ENCODE results near the gene GXYLT2. TPM values are rescaled to one million over a fixed set of nuclear protein-coding genes. Genes with fewer than 3 reads are reported as not detected.

GXYLT2 gene
- total RNA-seq, 6 donors from 2014 or later, result 3.3 to 10.0 (median 5.9) TPM

GRCh38 chr3:72969766-72970165 lies 81.9 kb downstream of the GXYLT2 start:
- no peak overlapping the region for H3K27ac ChIP-seq
- no peak for TF ChIP-seq POLR2A (IDR thresholded peaks at IDR 0.05)
- no peak for TF ChIP-seq EP300 (IDR thresholded peaks at IDR 0.05)
- WGBS, 2 donors, result 94% methylated on average over 3 of the region's 3 CpGs
- peaks cover 0 to 3% (median 0%) of the 10 kb centered on the region in 4 donors for H3K4me1 ChIP-seq
- H3K36me3 ChIP-seq, result no peaks in the 10 kb centered on the region
- H3K4me3 ChIP-seq, result no peak overlapping the region
- H3K9me3 ChIP-seq, result no peaks in the 10 kb centered on the region
- DNase-seq (no peak), ATAC-seq (ENCODE audit: low FRiP score in 2 of 2) (no peak)
- H3K27me3 ChIP-seq, result no peaks in the 10 kb centered on the region

GRCh38 chr3:72970942-72971341 lies 83.1 kb downstream of the GXYLT2 start:
- no peak overlapping the region for H3K4me3 ChIP-seq
- WGBS, 2 donors, result 85 to 91% methylated on average over 2 of the region's 2 CpGs
- H3K27me3 ChIP-seq, result no peaks in the 10 kb centered on the region
- TF ChIP-seq POLR2AphosphoS5 (IDR thresholded peaks at IDR 0.05), result no peak
- no peak for TF ChIP-seq EP300 (IDR thresholded peaks at IDR 0.05)
- no peak for TF ChIP-seq CTCF (IDR thresholded peaks at IDR 0.05)
- DNase-seq, result no peak
- peaks cover 0 to 3% (median 0%) of the 10 kb centered on the region in 4 donors for H3K4me1 ChIP-seq
- no peaks in the 10 kb centered on the region for H3K36me3 ChIP-seq
- no peak for ATAC-seq (ENCODE audit: low FRiP score in 2 of 2)
- no peak overlapping the region for H3K27ac ChIP-seq
- H3K9me3 ChIP-seq, result no peaks in the 10 kb centered on the region

GRCh38 chr3:72972706-72973030 lies 84.8 kb downstream of the GXYLT2 start:
- DNase-seq, result no peak
- Histone ChIP-seq H3K27me3 (no peaks in the 10 kb centered on the region), H3K4me1 (peaks cover 0 to 3% (median 0%) of the 10 kb centered on the region in 4 donors), H3K27ac (no peak overlapping the region), H3K36me3 (no peaks in the 10 kb centered on the region), H3K4me3 (no peak overlapping the region), H3K9me3 (no peaks in the 10 kb centered on the region)
- 84 to 86% methylated on average over 3 of the region's 3 CpGs for WGBS, 2 donors
- ATAC-seq (ENCODE audit: low FRiP score in 2 of 2), result no peak
- TF ChIP-seq CTCF (IDR thresholded peaks at IDR 0.05), result no peak
- no peak for TF ChIP-seq EP300 (IDR thresholded peaks at IDR 0.05)
- TF ChIP-seq POLR2AphosphoS5 (IDR thresholded peaks at IDR 0.05), result no peak
- TF ChIP-seq POLR2A (IDR thresholded peaks at IDR 0.05), result no peak

GRCh38 chr3:72973031-72973723 lies 85.3 kb downstream of the GXYLT2 start:
- Histone ChIP-seq H3K9me3 (no peaks in the 10 kb centered on the region), H3K27me3 (no peaks in the 10 kb centered on the region), H3K4me3 (no peak overlapping the region), H3K4me1 (peaks cover 0 to 3% (median 0%) of the 10 kb centered on the region in 4 donors), H3K27ac (no peak overlapping the region), H3K36me3 (no peaks in the 10 kb centered on the region)
- no peak for ATAC-seq (ENCODE audit: low FRiP score in 2 of 2)
- no peak for TF ChIP-seq EP300 (IDR thresholded peaks at IDR 0.05)
- TF ChIP-seq POLR2A (IDR thresholded peaks at IDR 0.05), result no peak
- no peak for TF ChIP-seq CTCF (IDR thresholded peaks at IDR 0.05)
- TF ChIP-seq POLR2AphosphoS5 (IDR thresholded peaks at IDR 0.05), result no peak
- WGBS, 2 donors, result 66 to 67% methylated on average over 7 of the region's 7 CpGs
- no peak for DNase-seq

- Histone ChIP-seq H3K4me1 (peaks cover 0 to 3% (median 0%) of the 10 kb centered on the region in 4 donors), H3K36me3 (no peaks in the 10 kb centered on the region), H3K4me3 (no peak overlapping the region), H3K27ac (no peak overlapping the region), H3K27me3 (no peaks in the 10 kb centered on the region), H3K9me3 (no peaks in the 10 kb centered on the region)
- ATAC-seq (ENCODE audit: low FRiP score in 2 of 2) (no peak), DNase-seq (no peak)
- no peak for TF ChIP-seq EP300 (IDR thresholded peaks at IDR 0.05)
- TF ChIP-seq POLR2A (IDR thresholded peaks at IDR 0.05), result no peak
- no peak for TF ChIP-seq CTCF (IDR thresholded peaks at IDR 0.05)
- TF ChIP-seq POLR2AphosphoS5 (IDR thresholded peaks at IDR 0.05), result no peak
- WGBS, 2 donors, result 96 to 98% methylated on average over 2 of the region's 2 CpGs
Observed at GRCh38 chr3:72973786-72974185, 85.9 kb downstream of the GXYLT2 start.
